Measurements from ENCODE around the gene UIMC1.
"Not testable (repeated sequence)": the region's sequence is repeated elsewhere in the genome, so short reads cannot be mapped to it uniquely, and the experiment has no call there.

Gene UIMC1

DNA sequence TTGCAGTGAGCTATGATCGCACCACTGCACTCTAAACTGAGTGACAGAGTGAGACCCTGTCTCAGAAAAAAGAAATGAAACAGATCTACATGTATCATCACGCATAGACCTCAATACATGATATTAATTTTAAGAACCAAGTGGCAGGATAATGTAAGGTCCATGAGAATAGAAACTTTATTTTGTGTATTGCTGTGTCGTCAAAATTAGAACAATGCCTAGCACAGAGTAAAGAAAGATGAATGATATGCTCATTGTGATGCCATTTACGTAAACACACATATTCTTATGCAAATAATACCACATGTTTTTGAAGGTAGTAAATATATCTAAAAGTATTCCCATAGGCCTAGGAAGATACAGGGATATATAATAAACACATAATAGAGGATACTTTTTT is 3.6 kb upstream of the UIMC1 start:
- in situ Hi-C loops (cut with HindIII; ENCODE audit: low sequenced_read_pairs): no loop called here

DNA sequence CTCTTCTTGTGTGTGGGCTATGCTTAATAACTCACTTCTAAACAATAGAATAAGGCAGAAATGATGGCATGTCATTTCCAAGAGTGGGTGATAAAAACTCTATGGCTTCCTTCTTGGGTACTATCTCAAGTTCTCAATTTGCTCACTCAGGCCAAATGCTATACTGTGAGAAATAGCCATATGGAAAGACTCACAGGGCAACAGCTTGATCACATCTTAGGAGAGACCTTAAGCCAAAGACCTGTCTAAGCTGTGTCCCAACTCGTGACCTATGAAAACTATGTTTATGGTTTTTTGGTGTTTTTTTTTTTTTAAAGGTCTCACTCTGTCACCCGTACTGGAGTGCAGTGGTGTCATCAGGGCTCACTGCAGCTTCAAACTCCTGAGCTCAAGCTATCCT is 2.1 kb upstream of the UIMC1 start:
- in situ Hi-C loops (cut with HindIII; ENCODE audit: low sequenced_read_pairs): no loop called here

DNA sequence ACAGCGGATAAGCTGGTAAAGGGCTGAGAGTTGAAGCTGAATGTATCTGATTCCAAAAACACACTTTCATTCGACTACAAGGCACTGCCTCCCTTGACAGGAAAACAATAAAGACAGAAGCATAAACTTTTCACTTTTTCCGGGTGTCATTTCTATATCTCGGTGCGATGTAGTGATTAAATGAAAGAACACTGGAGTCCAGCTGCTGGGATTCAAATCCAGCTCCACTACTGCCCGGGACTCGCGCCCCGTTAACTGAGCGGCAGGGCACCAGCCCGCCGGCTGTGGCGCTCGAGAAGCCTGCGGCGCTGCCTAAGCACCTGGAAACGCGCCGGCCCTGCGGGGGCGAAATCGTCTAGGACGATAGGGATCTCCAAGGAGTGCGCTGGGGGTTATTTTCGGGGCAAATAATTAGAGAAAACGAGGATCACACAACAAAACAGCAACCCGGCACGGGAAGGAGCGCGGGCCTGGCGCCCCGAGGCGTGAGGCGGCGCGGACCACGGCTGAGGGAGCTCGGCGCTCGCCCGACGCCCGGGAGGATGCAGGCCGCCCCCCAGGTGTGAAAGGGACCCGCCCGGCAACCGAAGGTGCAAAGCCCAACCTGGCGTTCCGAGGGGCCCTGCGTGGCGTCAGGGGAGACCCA is 837 bp downstream of the UIMC1 start:
- in situ Hi-C loops (cut with HindIII; ENCODE audit: low sequenced_read_pairs): no loop called here

DNA sequence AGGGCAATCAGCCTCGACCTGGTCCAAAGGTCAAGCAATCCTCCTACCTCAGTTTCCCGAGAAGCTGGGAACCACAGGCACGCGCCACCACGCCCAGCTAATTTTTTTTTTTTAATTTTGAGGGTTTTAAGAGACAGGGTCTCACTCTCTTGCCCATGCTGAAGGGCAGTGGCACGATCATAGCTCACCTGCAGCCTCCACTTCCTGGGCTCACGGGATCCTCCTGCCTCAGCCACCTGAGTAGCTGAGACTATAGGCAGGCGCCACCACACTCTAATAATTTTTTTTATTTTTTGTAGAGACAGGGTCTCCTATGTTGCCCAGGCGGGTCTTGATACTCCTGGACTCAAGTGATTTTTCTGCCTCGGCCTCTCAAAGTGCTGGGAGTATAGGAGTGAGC is 1.6 kb downstream of the UIMC1 start:
- in situ Hi-C loops (cut with HindIII; ENCODE audit: low sequenced_read_pairs): no loop called here

DNA sequence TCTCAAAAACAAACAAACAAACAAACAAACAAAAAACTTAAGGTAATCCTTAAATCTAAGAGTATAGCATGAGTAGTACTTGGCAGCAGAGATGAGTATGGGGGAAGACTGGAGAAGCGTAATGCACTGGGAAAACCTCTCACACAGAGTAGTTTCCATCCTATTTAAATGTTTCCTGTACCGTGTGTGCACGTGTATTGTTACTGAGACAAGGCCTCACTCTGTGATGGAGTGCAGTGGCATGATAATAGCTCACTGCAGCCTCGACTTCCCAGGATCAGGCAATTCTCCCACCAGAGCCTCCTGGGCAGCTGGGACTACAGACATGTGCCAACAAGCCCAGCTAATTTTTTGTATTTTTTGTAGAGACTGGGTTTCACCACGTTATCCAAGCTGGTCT is 2.9 kb downstream of the UIMC1 start:
- in situ Hi-C loops (cut with HindIII; ENCODE audit: low sequenced_read_pairs): no loop called here

DNA sequence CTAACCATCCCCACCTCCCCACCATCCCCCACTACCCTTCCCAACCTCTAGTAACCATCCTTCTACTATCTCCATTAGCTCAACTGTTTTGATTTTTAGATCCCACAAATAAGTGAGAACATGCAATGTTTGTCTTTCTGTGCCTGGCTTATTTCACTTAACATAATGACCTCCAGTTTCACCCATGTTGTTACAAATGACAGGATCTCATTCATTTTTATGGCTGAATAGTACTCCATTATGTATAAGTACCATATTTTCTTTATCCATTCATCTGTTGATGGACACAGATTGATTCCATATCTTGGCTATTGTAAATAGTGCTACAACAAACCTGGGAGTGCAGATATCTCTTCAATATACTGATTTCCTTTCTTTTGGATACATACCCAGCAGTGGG is 7.1 kb downstream of the UIMC1 start:
- in situ Hi-C loops (cut with HindIII; ENCODE audit: low sequenced_read_pairs): not testable (repeated sequence)

DNA sequence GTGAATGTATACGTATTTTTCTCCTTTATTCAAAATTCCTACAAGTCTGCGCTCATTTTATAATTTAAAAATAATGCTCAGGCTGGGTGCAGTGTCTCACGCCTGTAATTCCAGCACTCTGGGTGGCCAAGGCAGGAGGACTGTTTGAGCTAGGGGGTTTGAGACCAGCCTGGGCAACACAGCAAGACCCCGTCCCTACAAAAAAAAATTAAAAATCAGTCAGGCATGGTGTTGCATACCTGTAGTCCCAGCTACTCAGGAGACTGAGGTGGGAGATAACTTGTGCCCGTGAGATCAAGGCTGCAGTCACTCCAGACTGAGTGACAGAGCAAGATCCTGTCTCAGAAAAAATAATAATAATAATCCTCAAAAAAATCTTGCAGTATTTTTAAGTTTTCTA is 7.8 kb downstream of the UIMC1 start:
- in situ Hi-C loops (cut with HindIII; ENCODE audit: low sequenced_read_pairs): no loop called here

DNA sequence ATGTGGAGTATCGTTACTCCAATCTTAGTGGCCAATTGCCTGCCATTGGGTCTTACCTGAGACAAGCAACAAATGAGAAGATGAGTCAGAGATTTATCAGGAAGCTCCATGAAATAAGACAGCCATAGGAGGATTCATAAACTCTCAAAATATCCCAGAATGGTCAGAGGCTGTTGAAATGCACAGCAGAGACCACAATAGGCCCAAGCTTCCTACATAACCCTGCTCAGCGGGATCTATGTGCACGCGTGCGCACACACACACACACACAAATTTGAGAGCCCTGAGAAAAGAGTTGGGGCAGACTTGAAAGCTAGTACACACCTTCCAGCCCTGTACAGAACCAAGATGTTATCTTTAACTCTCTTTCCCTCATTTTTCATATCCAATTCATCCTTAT is 9.8 kb downstream of the UIMC1 start:
- in situ Hi-C loops (cut with HindIII; ENCODE audit: low sequenced_read_pairs): no loop called here

DNA sequence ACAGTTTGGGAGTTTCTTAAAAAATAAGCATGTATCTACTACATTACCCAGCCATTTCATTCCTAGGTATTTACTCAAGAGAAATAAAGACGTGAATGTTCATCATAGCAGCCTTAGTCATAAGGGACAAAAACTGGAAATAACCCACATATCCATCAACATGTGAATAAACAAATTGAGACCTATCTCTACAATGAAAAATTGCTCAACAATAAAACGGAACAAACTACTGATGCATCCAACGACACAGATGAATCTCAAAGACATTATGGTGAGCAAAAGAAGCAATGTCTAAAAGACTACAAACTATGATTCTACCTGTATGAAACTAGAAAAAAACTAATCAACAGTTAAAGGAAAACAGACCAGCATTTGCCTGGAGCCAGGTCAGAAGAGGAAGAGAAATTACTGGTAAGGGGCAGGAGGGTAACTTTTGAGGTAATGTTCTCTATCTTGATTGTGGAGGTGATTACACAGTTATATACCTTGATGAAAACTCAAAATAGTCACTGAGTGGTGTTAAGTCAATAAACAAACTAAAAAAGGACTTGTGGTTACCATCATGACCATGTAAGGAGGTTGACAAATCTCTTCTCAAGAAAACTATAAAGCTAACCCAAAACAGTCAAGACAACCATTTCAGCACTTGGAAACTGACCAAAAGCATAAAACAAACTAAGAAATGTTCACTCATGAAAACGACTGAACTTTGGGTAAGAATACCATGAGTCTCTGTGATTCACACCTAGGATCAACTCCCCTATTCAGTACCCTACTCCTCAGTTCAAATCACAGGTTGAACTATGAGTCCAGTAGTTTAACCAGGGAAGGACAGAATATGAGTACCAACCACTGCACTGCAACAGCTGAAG is 10.4 kb downstream of the UIMC1 start:
- in situ Hi-C loops (cut with HindIII; ENCODE audit: low sequenced_read_pairs): no loop called here

DNA sequence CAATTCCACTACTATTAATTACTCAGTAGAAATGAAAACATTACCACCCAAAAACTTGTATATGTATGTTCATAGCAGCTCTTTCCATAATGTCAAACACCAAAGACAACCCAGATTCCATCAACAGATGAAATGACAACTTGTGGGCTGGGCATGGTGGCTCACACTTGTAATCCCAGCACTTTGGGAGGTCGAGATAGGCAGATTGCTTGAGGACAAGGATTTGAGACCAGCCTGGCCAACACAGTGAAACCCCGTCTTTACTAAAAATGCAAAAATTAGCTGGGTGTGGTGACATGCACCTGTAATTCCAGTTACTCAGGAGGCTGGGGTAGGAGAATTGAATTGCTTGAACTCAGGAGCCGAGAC is 11.5 kb downstream of the UIMC1 start:
- in situ Hi-C loops (cut with HindIII; ENCODE audit: low sequenced_read_pairs): no loop called here

DNA sequence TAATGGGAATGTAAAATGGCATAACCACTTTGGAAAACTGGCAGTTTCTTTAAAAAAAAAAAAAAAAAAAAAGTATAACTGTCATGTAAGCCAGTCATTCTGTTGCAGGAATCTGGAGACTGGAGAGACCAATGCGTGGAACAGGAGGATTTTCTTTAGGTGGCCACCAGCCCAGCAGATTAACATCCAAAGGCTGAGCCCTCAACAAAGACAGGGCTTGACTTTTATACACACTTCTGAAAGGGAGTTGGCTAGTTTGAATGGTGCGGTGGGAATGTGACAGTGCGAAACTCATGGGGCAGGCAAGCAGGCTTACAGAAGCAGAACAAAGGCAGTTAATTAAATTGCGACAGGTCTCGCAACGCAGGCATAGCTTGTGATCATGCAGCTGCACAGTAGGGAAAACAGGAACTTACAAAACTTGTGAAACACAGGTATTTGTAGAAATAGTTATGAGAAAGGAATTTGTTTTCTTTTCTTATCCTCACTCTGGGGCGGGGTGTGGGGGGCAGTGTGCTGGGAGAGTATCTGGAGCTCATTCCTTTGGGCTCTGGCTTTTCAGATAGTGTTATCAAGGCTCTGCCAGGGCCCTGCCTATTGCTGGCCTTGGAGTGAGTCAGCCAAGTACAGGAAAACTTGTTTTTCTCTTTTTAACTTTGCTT is 12.0 kb downstream of the UIMC1 start:
- in situ Hi-C loops (cut with HindIII; ENCODE audit: low sequenced_read_pairs): no loop called here

DNA sequence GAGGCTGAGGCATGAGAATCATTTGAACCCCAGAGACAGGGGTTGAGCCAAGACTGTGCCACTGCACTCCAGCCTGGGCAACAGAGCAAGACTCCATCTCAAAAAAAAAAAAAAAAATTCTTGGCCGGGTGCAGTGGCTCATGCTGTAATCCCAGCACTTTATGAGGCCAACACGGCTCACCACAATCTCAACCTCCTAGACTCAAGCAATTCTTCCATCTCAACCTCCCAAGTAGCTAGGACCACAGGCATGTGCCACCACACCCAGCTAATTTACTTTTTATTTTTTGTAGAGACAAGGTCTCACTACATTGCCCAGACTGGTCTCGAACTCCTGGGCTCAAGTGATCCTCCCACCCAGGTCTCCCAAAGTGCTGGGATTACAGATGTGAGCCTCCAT is 13.5 kb downstream of the UIMC1 start:
- in situ Hi-C loops (cut with HindIII; ENCODE audit: low sequenced_read_pairs): not testable (repeated sequence)

DNA sequence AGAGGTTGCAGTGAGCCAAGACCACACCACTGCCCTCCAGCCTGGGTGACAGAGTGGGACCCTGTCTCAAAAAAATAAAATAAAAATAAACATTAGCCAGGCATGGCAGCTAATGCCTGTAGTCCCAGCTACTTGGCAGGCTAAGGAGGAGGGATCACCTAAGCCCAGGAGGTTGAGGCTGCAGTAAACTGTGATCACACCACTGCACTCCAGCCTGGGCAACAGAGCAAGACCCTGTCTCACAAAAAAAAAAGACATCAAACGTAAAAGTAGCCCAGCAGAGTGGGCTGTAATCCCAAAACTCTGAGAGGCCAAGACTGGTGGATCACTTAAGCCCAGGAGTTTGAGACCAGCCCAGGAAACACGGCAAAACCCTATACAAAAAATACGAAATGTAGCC is 19.0 kb downstream of the UIMC1 start:
- in situ Hi-C loops (cut with HindIII; ENCODE audit: low sequenced_read_pairs): no loop called here

DNA sequence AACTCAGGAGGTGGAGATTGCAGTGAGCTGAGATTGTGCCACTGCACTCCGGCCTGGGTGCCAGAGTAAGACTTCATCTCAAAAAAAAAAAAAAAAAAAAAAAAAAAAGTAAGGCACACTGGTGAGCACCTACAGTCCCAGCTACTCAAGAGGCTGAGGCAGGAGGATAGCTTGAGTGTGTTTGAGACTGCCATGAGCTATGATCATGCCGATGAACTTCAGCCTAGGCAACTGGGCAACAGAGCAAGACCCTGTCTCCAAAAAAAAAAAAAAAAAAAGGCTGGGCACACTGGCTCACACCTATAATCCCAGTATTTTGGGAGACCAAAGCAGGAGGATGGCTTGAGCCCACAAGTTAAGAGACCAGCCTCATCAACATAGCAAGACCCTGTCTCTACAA is 20.3 kb downstream of the UIMC1 start:
- in situ Hi-C loops (cut with HindIII; ENCODE audit: low sequenced_read_pairs): no loop called here

DNA sequence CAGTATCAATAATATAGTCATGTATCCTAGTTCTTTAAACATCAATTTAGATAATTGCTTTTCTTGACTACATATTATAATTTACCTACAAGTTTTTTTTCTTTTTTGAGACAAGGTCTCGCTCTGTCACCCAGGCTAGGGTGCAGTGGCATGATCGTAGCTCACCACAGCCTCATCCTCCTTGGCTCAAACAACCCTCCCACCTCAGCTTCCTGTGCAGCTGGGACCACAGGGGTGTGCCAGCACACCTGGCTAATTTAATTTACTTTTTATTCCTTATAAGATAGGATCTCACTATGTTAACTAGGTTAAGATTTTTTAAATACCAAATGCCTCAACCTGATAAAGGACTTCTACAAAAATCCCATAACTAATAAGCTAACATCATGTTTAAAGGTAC is 21.1 kb downstream of the UIMC1 start:
- in situ Hi-C loops (cut with HindIII; ENCODE audit: low sequenced_read_pairs): no loop called here

DNA sequence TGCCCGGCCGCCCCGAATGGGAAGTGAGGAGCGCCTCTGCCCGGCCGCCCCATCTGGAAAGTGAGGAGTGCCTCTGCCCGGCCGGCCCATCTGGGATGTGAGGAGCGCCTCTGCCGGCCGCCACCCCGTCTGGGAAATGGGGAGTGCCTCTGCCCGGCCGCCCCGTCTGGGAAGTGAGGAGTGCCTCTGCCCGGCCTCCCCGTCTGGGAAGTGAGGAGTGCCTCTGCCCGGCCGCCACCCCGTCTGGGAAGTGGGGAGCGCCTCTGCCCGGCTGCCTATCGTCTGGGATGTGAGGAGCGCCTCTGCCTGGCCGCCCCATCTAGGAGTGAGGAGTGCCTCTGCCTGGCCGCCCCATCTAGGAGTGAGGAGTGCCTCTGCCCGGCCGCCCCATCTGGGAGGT is 22.4 kb downstream of the UIMC1 start:
- in situ Hi-C loops (cut with HindIII; ENCODE audit: low sequenced_read_pairs): loop anchor here (5.0 kb wide), 2 partner anchors 53 to 88 kb away; no protein-coding TSS in a partner anchor

DNA sequence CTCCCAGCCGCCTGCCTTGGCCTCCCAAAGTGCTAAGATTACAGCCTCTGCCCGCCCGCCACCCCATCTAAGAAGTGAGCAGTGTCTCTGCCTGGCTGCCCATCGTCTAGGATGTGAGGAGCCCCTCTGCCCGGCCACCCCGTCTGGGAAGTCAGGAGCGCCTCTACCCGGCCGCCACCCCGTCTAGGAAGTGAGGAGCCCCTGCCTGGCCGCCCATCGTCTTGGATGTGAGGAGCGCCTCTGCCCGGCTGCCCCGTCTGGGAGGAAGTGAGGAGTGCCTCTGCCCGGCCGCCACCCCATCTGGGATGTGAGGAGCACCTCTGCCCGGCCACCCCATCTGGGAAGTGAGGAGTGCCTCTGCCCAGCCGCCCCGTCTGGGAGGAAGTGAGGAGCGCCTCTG is 23.0 kb downstream of the UIMC1 start:
- in situ Hi-C loops (cut with HindIII; ENCODE audit: low sequenced_read_pairs): loop anchor here (5.0 kb wide), 2 partner anchors 54 to 89 kb away; no protein-coding TSS in a partner anchor

DNA sequence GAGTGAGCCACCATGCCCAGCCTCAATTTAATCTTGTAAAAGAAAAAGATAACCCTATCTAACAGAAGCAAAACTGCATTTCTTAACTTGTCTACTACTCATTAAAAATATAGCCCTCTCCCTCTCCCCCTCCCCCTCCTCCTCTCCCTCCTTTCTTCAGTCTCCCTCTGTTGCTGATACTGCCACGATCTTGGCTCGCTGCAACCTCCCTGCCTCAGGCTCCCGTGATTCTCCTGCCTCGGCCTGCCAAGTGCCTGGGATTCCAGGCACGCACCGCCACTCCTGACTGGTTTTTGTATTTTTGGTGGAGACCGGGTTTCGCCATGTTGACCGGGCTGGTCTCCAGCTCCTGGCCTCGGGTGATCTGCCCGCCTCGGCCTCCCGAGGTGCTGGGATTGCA is 23.5 kb downstream of the UIMC1 start:
- in situ Hi-C loops (cut with HindIII; ENCODE audit: low sequenced_read_pairs): loop anchor here (5.0 kb wide), 2 partner anchors 54 to 89 kb away; no protein-coding TSS in a partner anchor

DNA sequence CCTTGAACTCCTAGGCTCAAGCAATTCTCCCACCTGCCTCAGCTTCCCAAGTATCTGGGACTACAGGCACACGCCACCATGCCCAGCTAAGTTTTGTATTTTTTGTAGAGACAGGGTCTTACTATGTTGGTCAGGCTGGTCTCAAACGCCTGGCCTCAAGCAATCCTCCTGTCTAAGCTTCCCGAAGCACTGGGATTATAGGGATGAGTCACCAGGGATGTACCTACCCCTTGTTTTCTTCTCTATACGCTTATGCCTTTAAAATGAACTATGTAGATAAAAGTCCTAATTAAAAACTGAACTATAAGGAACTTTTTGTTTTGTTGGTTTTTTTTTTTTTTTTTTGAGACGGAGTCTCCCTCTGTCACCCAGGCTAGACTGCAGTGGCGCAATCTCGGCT is 25.8 kb downstream of the UIMC1 start:
- in situ Hi-C loops (cut with HindIII; ENCODE audit: low sequenced_read_pairs): loop anchor here (5.0 kb wide), 2 partner anchors 56 to 91 kb away; no protein-coding TSS in a partner anchor

DNA sequence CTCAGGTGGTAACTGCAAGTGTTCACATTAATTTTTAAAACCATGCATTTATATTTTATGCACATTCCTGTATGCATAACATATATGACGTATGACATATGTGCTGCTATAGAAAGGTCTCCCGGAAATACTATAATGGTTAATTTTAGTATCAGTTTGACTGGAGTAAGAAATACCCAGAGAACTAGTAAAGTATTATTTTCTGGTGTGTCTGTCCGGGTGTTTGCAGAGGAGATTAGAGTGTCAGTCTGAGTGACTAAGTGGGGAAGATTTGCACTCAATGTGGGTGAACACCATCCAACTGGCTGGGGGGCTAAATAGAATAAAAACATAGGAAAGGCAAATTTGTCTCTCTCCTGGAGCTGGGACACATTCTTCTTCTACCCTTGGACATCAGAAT is 26.9 kb downstream of the UIMC1 start:
- in situ Hi-C loops (cut with HindIII; ENCODE audit: low sequenced_read_pairs): loop anchor here (5.0 kb wide), 2 partner anchors 58 to 93 kb away; no protein-coding TSS in a partner anchor

DNA sequence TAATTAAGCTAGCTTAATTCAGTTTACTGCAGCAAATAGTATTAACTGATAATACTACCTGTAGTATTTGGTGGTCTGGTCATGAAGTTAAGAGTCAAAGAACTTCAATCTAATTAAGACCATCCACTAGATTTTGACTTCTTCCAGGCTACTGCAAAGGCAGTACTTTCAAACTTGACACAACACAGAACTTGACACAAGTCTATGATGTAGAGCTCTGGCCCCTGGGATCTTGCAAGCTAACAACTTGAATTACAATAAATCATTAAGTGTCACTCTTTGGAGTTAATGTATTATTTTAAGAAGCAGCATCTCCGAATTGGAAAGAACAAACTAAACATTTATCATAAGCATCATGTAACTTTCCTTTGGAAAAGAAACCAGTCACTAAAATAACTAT is 40.9 kb downstream of the UIMC1 start:
- in situ Hi-C loops (cut with HindIII; ENCODE audit: low sequenced_read_pairs): no loop called here

DNA sequence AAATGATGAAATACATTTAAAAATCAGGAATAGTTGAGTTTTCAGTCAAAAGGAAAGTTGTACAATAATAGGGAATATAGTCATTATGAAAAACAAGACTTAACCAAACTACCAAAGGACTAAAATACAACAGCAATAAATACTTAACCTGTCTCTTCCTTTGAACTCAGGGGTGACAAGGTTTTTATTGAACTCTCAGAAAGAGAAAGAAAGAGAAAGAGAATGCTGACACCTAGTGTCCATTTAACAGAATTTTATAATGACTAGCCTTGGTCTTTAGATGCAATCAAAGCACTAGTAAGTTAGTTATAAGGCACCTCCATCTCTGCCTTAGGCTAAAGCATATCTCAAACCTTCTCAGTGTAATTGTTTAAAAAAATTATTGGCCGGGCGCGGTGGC is 47.5 kb downstream of the UIMC1 start:
- in situ Hi-C loops (cut with HindIII; ENCODE audit: low sequenced_read_pairs): no loop called here

Data from endothelial cell of hepatic sinusoid (primary cell).